ENCODE measurements around the gene OVAAL.

OVAAL gene

GRCh38 chr1:180521474-180522212 is 37.1 kb upstream of the OVAAL start:
- H3K4me3 ChIP-seq (ENCODE audit: control insufficient read depth, low read depth, low read length), result no peak overlapping the region
- DNase-seq (ENCODE audit: low read depth), result peak; percentile 21
- TF ChIP-seq, protein P1, sequence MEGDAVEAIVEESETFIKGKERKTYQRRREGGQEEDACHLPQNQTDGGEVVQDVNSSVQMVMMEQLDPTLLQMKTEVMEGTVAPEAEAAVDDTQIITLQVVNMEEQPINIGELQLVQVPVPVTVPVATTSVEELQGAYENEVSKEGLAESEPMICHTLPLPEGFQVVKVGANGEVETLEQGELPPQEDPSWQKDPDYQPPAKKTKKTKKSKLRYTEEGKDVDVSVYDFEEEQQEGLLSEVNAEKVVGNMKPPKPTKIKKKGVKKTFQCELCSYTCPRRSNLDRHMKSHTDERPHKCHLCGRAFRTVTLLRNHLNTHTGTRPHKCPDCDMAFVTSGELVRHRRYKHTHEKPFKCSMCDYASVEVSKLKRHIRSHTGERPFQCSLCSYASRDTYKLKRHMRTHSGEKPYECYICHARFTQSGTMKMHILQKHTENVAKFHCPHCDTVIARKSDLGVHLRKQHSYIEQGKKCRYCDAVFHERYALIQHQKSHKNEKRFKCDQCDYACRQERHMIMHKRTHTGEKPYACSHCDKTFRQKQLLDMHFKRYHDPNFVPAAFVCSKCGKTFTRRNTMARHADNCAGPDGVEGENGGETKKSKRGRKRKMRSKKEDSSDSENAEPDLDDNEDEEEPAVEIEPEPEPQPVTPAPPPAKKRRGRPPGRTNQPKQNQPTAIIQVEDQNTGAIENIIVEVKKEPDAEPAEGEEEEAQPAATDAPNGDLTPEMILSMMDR (conservative IDR thresholded peaks at IDR 0.05; ENCODE audit: control insufficient read depth, insufficient read depth, low read depth, low read length), result no peak

DNA sequence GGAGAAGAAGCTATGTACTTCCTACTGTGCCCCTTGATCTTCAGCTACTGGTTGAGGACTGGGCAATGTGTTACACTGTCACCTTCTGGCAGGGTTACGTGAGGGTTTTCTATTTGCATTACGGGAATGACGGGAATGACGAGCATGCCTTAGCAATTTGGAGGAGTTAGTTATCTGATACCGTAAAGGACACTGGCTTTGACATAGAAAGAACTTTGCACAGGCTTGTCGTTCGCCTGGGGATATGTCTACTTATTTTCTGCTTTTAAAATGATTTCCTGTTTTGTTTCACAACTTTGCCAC is 36.6 kb upstream of the OVAAL start:
- DNase-seq (ENCODE audit: low read depth), result no peak
- TF ChIP-seq, protein P1 (conservative IDR thresholded peaks at IDR 0.05; ENCODE audit: control insufficient read depth, insufficient read depth, low read depth, low read length), result no peak
- no peak overlapping the region for H3K4me3 ChIP-seq (ENCODE audit: control insufficient read depth, low read depth, low read length)

GRCh38 chr1:180524160-180524914 is 34.4 kb upstream of the OVAAL start:
- no peak for DNase-seq (ENCODE audit: low read depth)
- TF ChIP-seq, protein P1 (conservative IDR thresholded peaks at IDR 0.05; ENCODE audit: control insufficient read depth, insufficient read depth, low read depth, low read length), result no peak
- H3K4me3 ChIP-seq (ENCODE audit: control insufficient read depth, low read depth, low read length), result no peak overlapping the region

DNA sequence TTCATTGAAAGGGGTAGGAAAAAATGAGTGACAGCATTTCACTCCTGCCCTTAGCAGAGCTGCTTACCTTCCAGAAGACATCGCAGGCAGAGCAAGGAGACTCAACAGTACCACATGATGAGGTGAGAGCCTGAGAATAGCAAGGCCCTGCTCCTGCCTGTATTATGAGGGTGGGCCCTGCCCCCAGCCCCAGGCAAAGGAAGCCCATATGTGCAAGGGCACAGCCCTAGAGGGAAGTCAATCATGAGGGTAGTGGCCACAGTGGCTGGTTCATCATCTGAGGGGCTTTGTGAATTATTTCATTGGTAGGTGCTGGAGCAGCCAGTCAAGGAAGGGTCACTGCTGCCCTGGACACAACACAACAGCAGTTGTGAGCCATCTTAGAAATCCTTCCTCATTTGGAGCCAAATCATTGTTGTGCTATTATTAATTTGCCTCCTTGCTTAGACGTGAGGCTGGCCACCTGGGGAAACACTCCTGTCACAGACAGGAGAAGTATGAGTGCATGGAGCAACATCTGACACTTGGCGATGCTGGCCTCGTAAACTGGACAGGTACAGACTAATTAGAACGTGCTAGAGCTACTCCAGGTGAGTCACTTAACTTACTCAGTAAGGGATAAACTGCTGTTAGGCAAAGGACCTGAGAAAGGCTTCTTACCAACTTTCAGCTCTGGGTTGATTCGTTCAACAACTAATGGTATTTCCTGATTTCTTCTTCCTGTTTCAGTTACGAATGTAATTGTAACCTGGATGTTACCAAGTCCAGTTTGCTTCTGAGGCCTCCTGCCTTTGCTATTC is 33.6 kb upstream of the OVAAL start:
- DNase-seq (ENCODE audit: low read depth), result no peak
- no peak overlapping the region for H3K4me3 ChIP-seq (ENCODE audit: control insufficient read depth, low read depth, low read length)
- TF ChIP-seq, protein P1 (conservative IDR thresholded peaks at IDR 0.05; ENCODE audit: control insufficient read depth, insufficient read depth, low read depth, low read length), result no peak

GRCh38 chr1:180525715-180526039 is 33.1 kb upstream of the OVAAL start:
- TF ChIP-seq, protein P1 (conservative IDR thresholded peaks at IDR 0.05; ENCODE audit: control insufficient read depth, insufficient read depth, low read depth, low read length), result no peak
- no peak overlapping the region for H3K4me3 ChIP-seq (ENCODE audit: control insufficient read depth, low read depth, low read length)
- no peak for DNase-seq (ENCODE audit: low read depth)

DNA sequence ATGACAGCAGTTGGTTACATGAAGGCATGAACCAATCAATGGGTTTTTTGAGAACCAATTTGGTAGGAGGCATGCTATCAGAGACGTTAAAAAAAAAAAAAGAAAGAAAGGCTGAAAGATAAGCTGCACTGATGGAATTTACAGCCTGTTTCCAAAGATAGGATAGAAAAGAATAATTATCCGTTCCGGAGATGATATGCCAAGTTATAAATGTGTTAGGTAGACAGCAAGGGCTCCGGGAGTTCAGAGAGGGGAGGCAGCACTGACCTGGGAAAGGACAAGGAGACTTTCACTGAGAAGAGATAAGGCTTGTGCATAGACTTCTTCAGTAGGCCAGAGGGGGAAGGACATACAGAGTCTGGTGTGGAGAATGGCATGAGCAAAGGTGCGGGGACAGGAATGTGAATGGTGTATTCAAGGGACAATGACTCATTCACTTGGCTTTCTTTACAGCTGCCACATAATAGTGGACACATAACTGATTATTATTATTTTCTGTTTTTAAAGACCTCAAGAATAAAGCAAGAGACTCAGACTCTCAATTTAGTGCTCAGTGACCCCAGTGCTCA is 31.6 kb upstream of the OVAAL start:
- TF ChIP-seq, protein P1 (conservative IDR thresholded peaks at IDR 0.05; ENCODE audit: control insufficient read depth, insufficient read depth, low read depth, low read length), result no peak
- H3K4me3 ChIP-seq (ENCODE audit: control insufficient read depth, low read depth, low read length), result no peak overlapping the region
- DNase-seq (ENCODE audit: low read depth), result peak; percentile 48

Data from fibroblast of mammary gland (primary cell).